ENCODE data around the gene HSD17B3. TPM values are rescaled to one million over a fixed set of nuclear protein-coding genes. Genes with fewer than 3 reads are reported as not detected.

Gene HSD17B3
- total and polyA plus RNA-seq, 2 of the 13 experiments (the other 11 are each of a cell fraction or from before 2014, with no cell fraction given) = 0.12 TPM; not detected in 1

GRCh38 chr9:96202971-96203780 lies 98.8 kb downstream of the HSD17B3 start:
- POLR2A ChIA-PET = no interaction called here
- Histone ChIP-seq H3K36me3 (replicated peaks in 1 of 2; ENCODE audit: control insufficient read depth in 1 of 2, insufficient read depth in 2 of 2, low read length in 2 of 2) (no peaks in the 10 kb centered on the region), H3K27ac (ENCODE audit: extremely low read length, insufficient read depth, low read length) (no peak overlapping the region), H3K9me3 (ENCODE audit: low read length) (no peaks in the 10 kb centered on the region), H4K20me1 (ENCODE audit: insufficient read depth, low read length) (no peaks in the 10 kb centered on the region; the same call in 1 of the 2 replicates), H3K79me2 (ENCODE audit: insufficient read depth, low read length) (no peaks in the 10 kb centered on the region), H3K4me1 (ENCODE audit: insufficient read depth, low read length) (no peaks in the 10 kb centered on the region), H3K4me3 (replicated peaks in 1 of 3; ENCODE audit: insufficient read depth in 1 of 3, low read depth in 2 of 3, low read length in 3 of 3) (no peak overlapping the region), H3K4me2 (ENCODE audit: low read depth, low read length) (no peak overlapping the region), H3K9ac (ENCODE audit: insufficient read depth, low read depth, low read length) (no peak overlapping the region), H3K27me3 (ENCODE audit: control insufficient read depth in 1 of 2, insufficient read depth in 2 of 2, low read length in 2 of 2) (peaks cover 1 to 45% of the 10 kb centered on the region in 2 experiments; a peak in 3 of 5 replicates), H2AFZ (ENCODE audit: low read length) (no peak overlapping the region)
- BruUV-seq (replicated peaks) = no TSS peak
- TF ChIP-seq ZNF501 (CRISPR knock-in tag; IDR thresholded peaks at IDR 0.05) (no peak), ZNF878 (CRISPR knock-in tag; IDR thresholded peaks at IDR 0.05) (no peak), IKZF1 (IDR thresholded peaks at IDR 0.05) (no peak), ZNF850 (CRISPR knock-in tag; conservative IDR thresholded peaks at IDR 0.05) (no peak), ZNF331 (CRISPR knock-in tag; IDR thresholded peaks at IDR 0.05) (no peak)
- TF ChIP-seq, protein P1, sequence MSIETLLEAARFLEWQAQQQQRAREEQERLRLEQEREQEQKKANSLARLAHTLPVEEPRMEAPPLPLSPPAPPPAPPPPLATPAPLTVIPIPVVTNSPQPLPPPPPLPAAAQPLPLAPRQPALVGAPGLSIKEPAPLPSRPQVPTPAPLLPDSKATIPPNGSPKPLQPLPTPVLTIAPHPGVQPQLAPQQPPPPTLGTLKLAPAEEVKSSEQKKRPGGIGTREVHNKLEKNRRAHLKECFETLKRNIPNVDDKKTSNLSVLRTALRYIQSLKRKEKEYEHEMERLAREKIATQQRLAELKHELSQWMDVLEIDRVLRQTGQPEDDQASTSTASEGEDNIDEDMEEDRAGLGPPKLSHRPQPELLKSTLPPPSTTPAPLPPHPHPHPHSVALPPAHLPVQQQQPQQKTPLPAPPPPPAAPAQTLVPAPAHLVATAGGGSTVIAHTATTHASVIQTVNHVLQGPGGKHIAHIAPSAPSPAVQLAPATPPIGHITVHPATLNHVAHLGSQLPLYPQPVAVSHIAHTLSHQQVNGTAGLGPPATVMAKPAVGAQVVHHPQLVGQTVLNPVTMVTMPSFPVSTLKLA (IDR thresholded peaks at IDR 0.05) = peak; percentile 35; the same call in 1 of the 2 replicates
- TF ChIP-seq, protein P2, sequence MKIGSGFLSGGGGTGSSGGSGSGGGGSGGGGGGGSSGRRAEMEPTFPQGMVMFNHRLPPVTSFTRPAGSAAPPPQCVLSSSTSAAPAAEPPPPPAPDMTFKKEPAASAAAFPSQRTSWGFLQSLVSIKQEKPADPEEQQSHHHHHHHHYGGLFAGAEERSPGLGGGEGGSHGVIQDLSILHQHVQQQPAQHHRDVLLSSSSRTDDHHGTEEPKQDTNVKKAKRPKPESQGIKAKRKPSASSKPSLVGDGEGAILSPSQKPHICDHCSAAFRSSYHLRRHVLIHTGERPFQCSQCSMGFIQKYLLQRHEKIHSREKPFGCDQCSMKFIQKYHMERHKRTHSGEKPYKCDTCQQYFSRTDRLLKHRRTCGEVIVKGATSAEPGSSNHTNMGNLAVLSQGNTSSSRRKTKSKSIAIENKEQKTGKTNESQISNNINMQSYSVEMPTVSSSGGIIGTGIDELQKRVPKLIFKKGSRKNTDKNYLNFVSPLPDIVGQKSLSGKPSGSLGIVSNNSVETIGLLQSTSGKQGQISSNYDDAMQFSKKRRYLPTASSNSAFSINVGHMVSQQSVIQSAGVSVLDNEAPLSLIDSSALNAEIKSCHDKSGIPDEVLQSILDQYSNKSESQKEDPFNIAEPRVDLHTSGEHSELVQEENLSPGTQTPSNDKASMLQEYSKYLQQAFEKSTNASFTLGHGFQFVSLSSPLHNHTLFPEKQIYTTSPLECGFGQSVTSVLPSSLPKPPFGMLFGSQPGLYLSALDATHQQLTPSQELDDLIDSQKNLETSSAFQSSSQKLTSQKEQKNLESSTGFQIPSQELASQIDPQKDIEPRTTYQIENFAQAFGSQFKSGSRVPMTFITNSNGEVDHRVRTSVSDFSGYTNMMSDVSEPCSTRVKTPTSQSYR (CRISPR knock-in tag; IDR thresholded peaks at IDR 0.05; ENCODE audit: borderline replicate concordance) = no peak
- TF ChIP-seq, protein P3, sequence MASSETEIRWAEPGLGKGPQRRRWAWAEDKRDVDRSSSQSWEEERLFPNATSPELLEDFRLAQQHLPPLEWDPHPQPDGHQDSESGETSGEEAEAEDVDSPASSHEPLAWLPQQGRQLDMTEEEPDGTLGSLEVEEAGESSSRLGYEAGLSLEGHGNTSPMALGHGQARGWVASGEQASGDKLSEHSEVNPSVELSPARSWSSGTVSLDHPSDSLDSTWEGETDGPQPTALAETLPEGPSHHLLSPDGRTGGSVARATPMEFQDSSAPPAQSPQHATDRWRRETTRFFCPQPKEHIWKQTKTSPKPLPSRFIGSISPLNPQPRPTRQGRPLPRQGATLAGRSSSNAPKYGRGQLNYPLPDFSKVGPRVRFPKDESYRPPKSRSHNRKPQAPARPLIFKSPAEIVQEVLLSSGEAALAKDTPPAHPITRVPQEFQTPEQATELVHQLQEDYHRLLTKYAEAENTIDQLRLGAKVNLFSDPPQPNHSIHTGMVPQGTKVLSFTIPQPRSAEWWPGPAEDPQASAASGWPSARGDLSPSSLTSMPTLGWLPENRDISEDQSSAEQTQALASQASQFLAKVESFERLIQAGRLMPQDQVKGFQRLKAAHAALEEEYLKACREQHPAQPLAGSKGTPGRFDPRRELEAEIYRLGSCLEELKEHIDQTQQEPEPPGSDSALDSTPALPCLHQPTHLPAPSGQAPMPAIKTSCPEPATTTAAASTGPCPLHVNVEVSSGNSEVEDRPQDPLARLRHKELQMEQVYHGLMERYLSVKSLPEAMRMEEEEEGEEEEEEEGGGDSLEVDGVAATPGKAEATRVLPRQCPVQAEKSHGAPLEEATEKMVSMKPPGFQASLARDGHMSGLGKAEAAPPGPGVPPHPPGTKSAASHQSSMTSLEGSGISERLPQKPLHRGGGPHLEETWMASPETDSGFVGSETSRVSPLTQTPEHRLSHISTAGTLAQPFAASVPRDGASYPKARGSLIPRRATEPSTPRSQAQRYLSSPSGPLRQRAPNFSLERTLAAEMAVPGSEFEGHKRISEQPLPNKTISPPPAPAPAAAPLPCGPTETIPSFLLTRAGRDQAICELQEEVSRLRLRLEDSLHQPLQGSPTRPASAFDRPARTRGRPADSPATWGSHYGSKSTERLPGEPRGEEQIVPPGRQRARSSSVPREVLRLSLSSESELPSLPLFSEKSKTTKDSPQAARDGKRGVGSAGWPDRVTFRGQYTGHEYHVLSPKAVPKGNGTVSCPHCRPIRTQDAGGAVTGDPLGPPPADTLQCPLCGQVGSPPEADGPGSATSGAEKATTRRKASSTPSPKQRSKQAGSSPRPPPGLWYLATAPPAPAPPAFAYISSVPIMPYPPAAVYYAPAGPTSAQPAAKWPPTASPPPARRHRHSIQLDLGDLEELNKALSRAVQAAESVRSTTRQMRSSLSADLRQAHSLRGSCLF (CRISPR knock-in tag; IDR thresholded peaks at IDR 0.05; ENCODE audit: borderline replicate concordance) = no peak
- CTCF ChIA-PET (ENCODE audit: low intra/inter-chr PET ratio, low total read pairs) = no interaction called here
- in situ Hi-C loops (cut with HindIII; ENCODE audit: extremely low pct_ligation_motif_present, low pct_unique_long_range_greater_than_20kb) = no loop called here
- ATAC-seq (no peak), FAIRE-seq (no peak), DNase-seq (ENCODE audit: low spot score) (no peak)
- 38% methylated on average over 10 of the region's 13 CpGs for WGBS (ENCODE audit: low lambda C conversion rate)
- intact Hi-C loops (cut with micrococcal nuclease; ENCODE audit: unreplicated experiment) = no loop called here

Measured in HepG2 (cell line).